ENCODE data around the gene COLGALT1.

The COLGALT1 gene

GRCh38 chr19:17605761-17606589 is 50.5 kb downstream of the COLGALT1 start:
- peak; percentile 79 for TF ChIP-seq POLR2A (IDR thresholded peaks at IDR 0.05; ENCODE audit: low read depth, low read length)
- DNase-seq (ENCODE audit: insufficient read length, low spot score) = peak; percentile 89
- peak; percentile 36 for FAIRE-seq

GRCh38 chr19:17606590-17607185 is 51.2 kb downstream of the COLGALT1 start:
- TF ChIP-seq POLR2A (IDR thresholded peaks at IDR 0.05; ENCODE audit: low read depth, low read length) = no peak
- DNase-seq (ENCODE audit: insufficient read length, low spot score) = no peak
- FAIRE-seq = no peak

- no peak for DNase-seq (ENCODE audit: insufficient read length, low spot score)
- TF ChIP-seq POLR2A (IDR thresholded peaks at IDR 0.05; ENCODE audit: low read depth, low read length) = no peak
- FAIRE-seq = no peak
Measured at GRCh38 chr19:17607936-17608335, 52.5 kb downstream of the COLGALT1 start.

GRCh38 chr19:17610384-17610783 is 54.9 kb downstream of the COLGALT1 start:
- FAIRE-seq (no peak), DNase-seq (ENCODE audit: insufficient read length, low spot score) (peak; percentile 82)
- TF ChIP-seq POLR2A (IDR thresholded peaks at IDR 0.05; ENCODE audit: low read depth, low read length) = no peak

GRCh38 chr19:17611462-17612244 is 56.2 kb downstream of the COLGALT1 start:
- no peak for DNase-seq (ENCODE audit: insufficient read length, low spot score)
- TF ChIP-seq POLR2A (IDR thresholded peaks at IDR 0.05; ENCODE audit: low read depth, low read length) = no peak
- FAIRE-seq = no peak

GRCh38 chr19:17614476-17614875 is 59.0 kb downstream of the COLGALT1 start:
- FAIRE-seq = no peak
- no peak for TF ChIP-seq POLR2A (IDR thresholded peaks at IDR 0.05; ENCODE audit: low read depth, low read length)

GRCh38 chr19:17615889-17616685 is 60.6 kb downstream of the COLGALT1 start:
- TF ChIP-seq POLR2A (IDR thresholded peaks at IDR 0.05; ENCODE audit: low read depth, low read length) = no peak
- FAIRE-seq (no peak), DNase-seq (ENCODE audit: insufficient read length, low spot score) (no peak)

More at GRCh38 chr19:17614476-17614875, 59.0 kb downstream of the COLGALT1 start:
- DNase-seq (ENCODE audit: insufficient read length, low spot score) = no peak

- DNase-seq (ENCODE audit: insufficient read length, low spot score) = no peak
- no peak for TF ChIP-seq POLR2A (IDR thresholded peaks at IDR 0.05; ENCODE audit: low read depth, low read length)
- FAIRE-seq = no peak
Measured at GRCh38 chr19:17616686-17616960, 61.2 kb downstream of the COLGALT1 start.

GRCh38 chr19:17616961-17617806 is 61.7 kb downstream of the COLGALT1 start:
- FAIRE-seq (no peak), DNase-seq (ENCODE audit: insufficient read length, low spot score) (no peak)
- no peak for TF ChIP-seq POLR2A (IDR thresholded peaks at IDR 0.05; ENCODE audit: low read depth, low read length)

GRCh38 chr19:17617807-17618192 is 62.4 kb downstream of the COLGALT1 start:
- DNase-seq (ENCODE audit: insufficient read length, low spot score) = no peak
- TF ChIP-seq POLR2A (IDR thresholded peaks at IDR 0.05; ENCODE audit: low read depth, low read length) = no peak
- no peak for FAIRE-seq

- no peak for FAIRE-seq
- no peak for DNase-seq (ENCODE audit: insufficient read length, low spot score)
- no peak for TF ChIP-seq POLR2A (IDR thresholded peaks at IDR 0.05; ENCODE audit: low read depth, low read length)
Measured at GRCh38 chr19:17618281-17618903, 62.9 kb downstream of the COLGALT1 start.

- no peak for TF ChIP-seq POLR2A (IDR thresholded peaks at IDR 0.05; ENCODE audit: low read depth, low read length)
- FAIRE-seq (no peak), DNase-seq (ENCODE audit: insufficient read length, low spot score) (no peak)
Measured at GRCh38 chr19:17618936-17619335, 63.5 kb downstream of the COLGALT1 start.

Measured in H54 (cell line).